Fibroblast of the aortic adventitia (primary cell): ENCODE measurements around the gene KCNJ5. TPM values are rescaled to one million over a fixed set of nuclear protein-coding genes. Genes with fewer than 3 reads are reported as not detected.

Experiments used
- DNase-seq: peaks from one replicate; pipeline ENCODE4 v3.0.0-alpha.2; 2010; ENCODE audit warnings: low read depth
- H3K4me3 ChIP-seq: 2 replicates; pipeline ENCODE4 v1.5.1; 2011; ENCODE audit warnings: low read depth, mild to moderate bottlenecking, control low read depth, low read length, moderate library complexity
- total RNA-seq: library from RNA; depleted of rRNA; stranded (reverse); fragments of >200 nt; gene quantifications from 2 replicates; pipeline ENCODE4 v1.2.3, GENCODE V29; 2012; ENCODE audit warnings: low replicate concordance
- TF ChIP-seq, protein P1 (sequence below): IDR thresholded peaks from 2 replicates; pipeline ENCODE4 v1.5.1; 2011; ENCODE audit warnings: mild to moderate bottlenecking, low read length, control low read depth, inconsistent platforms; ENCODE audit not compliant: insufficient read depth

The KCNJ5 gene
- total RNA-seq, 1 donor, result 0.09 TPM

DNA sequence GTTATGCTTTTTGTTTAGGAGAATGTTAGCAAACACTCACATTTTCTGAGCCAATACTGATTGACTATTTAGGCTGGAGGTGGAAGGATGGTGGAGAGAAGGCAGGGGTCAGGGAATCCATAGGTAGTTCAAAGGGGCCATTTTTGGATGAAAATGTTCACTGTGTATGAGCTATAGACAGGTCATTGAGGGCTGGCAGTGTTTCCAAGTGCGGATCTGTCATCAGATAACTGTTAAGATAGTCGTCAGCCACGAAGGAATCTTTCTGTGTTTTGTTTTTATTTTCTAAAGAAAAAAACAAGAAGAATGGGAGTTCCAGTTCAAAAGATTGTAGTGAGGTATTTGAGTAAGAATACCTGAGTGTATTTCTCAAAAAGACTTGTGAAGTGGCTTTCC, 3.1 kb downstream of the KCNJ5 start:
- TF ChIP-seq, protein P1, sequence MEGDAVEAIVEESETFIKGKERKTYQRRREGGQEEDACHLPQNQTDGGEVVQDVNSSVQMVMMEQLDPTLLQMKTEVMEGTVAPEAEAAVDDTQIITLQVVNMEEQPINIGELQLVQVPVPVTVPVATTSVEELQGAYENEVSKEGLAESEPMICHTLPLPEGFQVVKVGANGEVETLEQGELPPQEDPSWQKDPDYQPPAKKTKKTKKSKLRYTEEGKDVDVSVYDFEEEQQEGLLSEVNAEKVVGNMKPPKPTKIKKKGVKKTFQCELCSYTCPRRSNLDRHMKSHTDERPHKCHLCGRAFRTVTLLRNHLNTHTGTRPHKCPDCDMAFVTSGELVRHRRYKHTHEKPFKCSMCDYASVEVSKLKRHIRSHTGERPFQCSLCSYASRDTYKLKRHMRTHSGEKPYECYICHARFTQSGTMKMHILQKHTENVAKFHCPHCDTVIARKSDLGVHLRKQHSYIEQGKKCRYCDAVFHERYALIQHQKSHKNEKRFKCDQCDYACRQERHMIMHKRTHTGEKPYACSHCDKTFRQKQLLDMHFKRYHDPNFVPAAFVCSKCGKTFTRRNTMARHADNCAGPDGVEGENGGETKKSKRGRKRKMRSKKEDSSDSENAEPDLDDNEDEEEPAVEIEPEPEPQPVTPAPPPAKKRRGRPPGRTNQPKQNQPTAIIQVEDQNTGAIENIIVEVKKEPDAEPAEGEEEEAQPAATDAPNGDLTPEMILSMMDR, result no peak
- no peak for DNase-seq
- H3K4me3 ChIP-seq, result no peak overlapping the region

GRCh38 chr11:128894685-128895084, 3.5 kb downstream of the KCNJ5 start:
- no peak overlapping the region for H3K4me3 ChIP-seq
- DNase-seq, result no peak
- TF ChIP-seq, protein P1, result no peak

DNA sequence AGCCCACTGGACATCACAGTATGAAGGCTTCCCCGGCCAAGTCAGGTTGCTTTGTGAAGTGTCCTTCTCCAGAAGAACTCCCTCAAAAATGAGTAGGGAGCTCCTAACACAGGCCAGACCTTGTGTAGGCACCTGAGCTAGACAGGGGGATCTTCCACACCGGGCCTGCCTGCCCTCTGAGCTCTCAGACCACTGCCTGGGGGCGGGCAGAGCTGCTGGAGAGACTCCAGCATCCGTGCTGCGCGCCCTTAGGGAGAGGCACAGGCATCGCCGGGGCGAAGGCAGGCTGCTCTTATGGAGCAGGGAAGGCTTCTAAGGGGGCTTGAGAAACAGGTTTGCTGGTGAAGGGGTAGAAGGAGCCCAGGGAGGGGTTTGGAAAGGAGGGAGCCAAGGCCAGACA, 4.4 kb downstream of the KCNJ5 start:
- H3K4me3 ChIP-seq, result no peak overlapping the region
- TF ChIP-seq, protein P1, result no peak
- no peak for DNase-seq

DNA sequence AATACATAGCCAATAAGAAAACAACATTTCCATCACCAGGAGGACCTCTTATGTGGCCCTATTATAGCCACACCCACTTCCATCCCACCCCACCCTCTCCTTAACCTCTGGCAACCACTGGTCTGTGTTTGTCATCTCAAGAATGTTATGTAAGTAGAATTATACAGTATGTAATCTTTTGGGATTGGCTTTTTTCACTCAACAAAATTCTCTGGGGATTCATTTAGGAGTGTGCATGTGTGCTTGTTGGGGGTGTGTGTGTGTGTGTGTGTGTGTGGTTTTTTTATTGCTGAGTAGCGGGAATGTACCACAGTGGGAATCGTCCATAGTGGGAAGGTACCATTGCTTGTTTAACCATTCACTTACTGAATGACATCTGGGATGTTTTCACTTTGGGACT, 5.2 kb downstream of the KCNJ5 start:
- TF ChIP-seq, protein P1, result no peak
- H3K4me3 ChIP-seq, result no peak overlapping the region
- DNase-seq, result peak; percentile 50

GRCh38 chr11:128897826-128898225, 6.7 kb downstream of the KCNJ5 start:
- TF ChIP-seq, protein P1, result no peak
- DNase-seq, result no peak
- no peak overlapping the region for H3K4me3 ChIP-seq

- DNase-seq, result no peak
- TF ChIP-seq, protein P1, result no peak
- H3K4me3 ChIP-seq, result no peak overlapping the region
These were observed 7.6 kb downstream of the KCNJ5 start for GRCh38 chr11:128898580-128899344.

- TF ChIP-seq, protein P1, result no peak
These were observed 9.3 kb downstream of the KCNJ5 start for GRCh38 chr11:128900468-128900867.

More at GRCh38 chr11:128900468-128900867, 9.3 kb downstream of the KCNJ5 start:
- no peak overlapping the region for H3K4me3 ChIP-seq
- DNase-seq, result no peak
